ENCODE data around the gene MGAT3.

The MGAT3 gene

DNA sequence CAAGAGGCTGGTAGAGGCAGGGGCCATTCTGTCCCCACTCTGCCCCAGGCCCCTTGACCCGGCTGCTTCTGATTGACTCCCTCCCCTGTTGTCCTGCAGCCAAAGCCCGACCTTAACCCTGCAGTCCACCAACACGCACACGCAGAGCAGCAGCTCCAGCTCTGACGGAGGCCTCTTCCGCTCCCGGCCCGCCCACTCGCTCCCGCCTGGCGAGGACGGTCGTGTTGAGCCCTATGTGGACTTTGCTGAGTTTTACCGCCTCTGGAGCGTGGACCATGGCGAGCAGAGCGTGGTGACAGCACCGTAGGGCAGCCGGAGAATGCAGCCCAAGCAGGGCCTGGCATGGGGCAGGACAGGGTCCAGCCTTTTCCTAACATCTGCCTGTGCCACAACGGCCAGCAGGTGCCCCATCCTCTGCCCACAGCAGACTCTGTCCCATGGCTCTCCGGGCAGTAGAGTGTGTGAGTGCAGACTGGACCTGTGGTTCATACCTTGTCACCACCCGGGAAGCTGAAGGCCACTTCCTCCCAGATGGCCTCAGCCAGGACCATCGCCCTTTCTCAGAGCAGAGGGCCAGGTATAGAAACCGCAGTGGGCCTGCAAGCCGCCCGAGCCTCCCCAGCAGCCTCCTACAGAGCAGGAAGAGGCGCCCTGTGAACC is 26.8 kb upstream of the MGAT3 start:
- DNase-seq, result no peak

DNA sequence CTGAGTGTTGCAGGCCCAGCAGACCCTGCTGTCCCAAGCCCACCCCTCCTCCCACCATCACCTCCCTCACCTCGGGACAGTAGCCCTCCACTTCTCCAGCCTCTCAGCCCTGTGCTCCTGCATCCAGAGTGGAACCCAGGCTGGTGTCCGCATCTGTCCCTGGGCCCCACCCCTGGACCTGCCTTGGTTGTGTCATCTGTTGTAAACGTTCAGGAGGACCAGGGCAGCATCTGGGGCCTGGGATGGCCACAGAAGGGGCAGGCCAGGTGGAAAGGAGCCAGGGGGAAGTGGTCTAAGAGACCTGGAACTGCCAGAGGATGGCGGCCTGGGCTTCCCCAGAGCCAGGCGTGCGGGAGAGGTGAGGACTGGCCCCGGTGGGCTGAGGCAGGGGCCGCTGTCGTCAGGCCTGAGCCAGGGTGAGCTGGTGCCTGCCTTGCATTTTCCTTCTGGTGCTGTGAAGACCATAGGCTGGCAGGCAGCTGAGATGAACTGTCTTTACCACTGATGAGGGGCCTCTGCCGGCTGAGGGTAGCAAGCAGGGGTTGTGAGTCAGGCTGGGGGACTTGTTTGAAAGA is 26.1 kb upstream of the MGAT3 start:
- DNase-seq, result no peak

DNA sequence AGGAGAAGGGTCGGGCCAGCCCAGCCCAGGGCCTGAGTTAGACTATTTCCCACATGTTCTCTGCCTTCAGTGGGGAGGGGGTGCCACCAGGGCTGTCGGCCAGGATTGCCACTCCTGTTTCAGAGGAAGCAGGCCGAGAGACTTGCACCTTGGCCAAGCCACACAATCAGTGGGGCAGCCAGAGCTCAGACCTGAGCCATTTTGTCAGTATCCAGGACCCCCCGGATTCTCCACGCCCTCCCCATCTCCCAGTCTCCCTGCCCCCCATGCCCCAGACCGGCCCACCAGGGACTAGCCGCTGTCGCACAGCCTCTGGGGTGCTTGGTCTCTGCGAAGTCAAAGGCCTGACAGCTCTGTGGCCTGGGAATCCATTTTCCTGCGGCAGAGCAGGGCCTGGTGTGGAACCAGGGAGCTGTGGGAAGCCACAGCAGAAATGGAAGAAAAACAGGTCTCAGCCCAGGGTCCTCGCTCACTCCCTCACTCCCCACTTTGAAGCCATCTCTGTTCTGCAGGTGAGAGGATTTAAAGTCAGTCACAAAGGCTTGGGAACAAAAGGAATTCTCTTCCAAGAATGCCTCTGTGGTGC is 25.5 kb upstream of the MGAT3 start:
- no peak for DNase-seq

DNA sequence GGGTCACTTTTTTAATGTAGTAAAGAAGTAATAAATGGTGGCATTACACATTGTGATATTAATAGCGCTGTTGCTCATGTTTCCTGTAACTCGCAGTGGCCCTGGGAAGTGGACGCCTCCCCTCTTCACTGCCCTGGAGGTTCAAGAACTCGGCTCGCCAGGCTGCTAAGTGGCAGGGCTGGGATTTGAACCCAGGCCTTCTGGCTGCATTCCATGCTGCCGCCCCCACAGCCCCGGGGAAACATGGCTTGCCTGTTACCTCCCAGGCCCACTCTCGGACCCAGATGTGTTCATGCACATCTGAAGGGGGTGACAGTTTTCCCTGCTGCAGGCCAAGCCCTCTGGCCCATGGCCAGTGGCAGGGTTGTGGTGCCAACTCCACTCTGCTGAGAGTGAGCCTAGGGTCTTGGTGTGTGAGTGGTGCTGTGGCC is 25.0 kb upstream of the MGAT3 start:
- no peak for DNase-seq

DNA sequence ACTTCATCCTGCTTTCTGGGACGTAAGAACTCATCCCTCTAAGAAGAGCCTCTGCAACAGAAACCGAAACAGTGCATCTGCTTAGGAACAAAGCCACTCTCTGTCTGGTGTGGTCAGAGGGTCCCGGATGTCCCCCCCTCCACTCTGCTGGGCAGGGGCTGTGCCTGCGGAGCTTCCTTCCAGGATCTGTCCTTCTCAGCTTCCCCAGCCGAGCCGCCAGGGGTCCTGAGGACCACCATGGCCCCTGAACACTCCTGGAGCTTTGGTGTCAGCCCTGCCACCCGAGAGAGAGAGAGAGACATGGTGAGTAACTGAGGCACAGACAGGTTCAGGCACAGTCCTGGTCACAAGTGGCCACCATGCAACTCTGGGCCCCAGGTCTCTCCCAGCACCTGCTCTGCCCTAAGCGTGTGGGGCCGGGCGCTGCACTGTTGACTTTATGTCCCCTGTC is 24.4 kb upstream of the MGAT3 start:
- no peak for DNase-seq

DNA sequence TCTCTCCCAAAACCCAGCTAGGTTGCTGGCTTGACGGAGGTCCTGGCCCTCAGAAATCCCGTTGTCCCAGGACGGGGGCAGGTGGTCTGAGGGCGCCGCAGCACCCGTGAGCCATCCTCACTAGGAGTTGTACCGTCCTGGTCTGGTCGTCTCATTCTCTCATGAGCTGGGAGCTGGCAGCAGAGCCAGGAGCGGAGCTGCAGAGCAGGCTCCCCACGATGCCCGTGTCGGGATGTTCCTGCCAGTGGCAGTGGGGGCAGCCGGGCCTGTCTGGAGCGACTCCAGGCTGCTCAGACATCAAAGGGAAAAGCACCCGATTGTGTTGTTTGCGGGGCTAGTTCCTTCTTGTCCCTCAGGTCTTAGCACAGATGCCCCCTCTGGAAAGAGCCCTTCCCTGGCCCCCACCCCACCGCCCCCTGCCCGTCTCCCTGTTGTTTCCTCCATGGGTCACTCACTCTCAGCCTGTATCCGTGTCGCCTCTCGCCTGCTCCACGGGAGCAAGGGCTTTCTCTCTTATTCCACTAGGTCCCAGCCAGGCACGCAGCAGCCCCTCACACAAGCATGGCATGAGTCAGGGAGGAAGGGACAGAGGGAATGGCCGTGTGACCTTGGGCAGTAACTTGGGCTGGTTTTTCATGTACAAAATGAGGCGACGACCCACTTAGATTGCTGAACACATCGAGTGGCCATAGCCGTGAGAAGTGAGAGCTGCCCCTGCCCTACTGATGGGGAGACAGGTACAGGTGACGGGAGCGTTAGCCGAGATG is 23.2 kb upstream of the MGAT3 start:
- DNase-seq, result no peak

DNA sequence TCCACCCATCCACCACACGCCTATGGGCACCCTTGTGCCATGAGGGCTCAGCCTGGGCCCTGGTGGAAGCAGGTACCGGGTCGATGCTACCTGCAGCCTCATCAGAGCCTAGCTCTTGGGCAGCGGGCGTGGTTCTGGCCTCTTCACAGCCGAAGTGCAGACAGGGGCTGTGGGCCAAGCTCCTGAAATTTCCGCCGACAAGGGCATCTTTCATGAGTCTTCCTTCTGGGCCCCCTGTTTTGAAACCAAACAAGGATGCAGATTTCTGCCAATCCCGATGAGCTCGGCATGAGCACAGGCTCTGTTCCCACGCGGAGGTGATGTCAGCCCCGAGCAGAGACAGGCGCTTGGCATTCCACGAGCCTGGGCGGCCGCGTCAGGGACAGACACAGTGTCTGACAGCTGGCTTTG is 22.6 kb upstream of the MGAT3 start:
- no peak for DNase-seq

DNA sequence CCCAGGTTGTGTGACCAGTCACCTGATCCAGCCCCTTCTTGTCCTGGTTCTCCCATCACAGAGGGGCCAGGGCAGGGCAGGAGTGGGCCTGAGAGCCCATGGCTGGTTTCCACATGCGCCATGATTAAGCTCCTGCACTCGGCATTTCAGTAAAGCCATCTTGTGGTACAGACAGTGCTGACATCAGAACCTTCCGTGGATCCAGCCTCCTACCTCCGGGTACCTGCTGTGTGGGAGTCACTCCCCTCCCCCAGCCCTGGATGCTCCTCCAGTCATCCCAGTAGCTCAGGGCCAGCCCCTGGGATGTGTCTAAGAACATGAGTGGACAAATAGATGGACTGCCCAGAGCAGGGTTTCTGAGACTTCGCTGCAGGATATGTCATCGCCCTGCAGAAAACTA is 22.1 kb upstream of the MGAT3 start:
- DNase-seq, result no peak

DNA sequence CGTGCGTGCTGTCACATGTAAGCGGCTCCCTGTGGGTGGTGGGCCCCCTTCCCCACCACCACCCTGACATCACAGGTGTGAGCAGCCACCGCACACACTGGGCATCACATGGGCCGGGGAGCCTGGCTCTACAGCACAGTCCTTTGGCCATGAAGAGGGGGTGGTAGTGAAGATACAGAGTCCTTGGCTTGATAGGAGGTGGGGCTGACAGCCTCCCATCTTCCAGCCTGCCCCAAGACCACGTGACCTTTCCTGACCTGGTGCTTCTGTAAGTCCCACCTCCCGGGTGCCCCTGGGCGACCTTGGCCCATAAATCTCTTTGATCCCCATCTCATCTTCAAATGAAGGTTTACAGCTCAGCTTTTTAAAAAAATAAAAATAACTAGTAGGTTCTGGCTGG is 21.2 kb upstream of the MGAT3 start:
- no peak for DNase-seq

DNA sequence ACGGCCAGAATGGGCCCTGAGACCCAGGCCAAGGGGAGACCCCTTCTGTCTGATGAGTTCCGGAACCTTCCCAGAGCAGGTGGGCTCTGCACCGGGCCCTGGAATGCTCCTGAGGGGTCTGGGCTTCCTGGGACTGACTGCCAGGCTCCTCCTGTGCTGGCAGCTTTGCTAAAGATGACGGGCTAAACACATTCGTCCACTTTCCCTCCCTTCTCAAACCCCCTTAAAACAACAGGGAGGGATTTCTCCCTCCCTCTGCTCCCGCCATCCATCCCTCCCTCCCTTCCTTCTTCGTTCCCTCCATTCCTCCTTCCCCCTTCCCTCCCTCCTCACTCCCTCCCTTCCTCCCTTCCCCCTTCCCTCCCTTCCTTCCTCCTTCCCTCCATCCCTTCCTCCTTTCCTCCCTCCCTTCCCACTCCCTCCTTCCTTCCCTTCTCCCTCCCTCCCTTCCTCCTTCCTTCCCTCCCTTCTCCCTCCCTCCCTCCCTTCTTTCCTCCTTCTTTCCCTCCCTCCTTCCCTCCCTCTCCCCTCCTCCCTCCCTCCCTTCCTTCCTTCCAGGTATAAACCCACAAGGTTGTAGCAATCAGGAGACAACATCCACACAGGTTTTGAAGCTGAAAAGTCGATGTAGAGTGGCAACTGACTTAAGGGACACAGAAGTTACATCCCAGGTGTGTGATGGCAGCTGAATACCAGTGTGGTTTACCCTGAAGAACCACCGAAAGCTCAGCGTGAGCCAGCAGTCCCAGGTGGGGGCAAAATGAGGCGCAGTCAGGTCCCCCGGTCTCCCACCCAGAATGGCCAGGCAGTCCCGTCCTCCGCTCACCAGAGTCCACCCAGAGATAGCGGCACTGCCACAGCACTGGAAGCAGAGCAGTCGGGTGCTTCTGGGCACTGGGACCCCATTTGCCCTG is 18.8 kb upstream of the MGAT3 start:
- DNase-seq, result no peak

DNA sequence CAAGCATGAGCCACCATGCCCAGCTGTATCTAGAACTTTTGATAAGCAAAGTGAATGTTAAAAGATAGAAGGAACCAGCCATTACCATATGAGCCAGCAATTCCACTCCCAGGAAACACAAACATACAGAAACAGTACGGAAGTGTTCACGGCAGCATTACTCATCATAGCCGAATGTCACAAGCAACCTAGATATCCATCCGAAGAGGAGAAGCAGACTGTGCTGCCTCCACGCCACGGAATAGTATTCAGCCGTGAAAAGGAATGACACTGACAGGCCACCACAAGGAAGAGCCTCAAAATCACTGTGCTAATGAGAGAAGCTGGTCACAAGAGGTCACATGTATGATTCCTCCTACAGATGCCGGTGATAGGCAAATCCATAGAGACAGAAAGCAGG is 17.6 kb upstream of the MGAT3 start:
- no peak for DNase-seq

DNA sequence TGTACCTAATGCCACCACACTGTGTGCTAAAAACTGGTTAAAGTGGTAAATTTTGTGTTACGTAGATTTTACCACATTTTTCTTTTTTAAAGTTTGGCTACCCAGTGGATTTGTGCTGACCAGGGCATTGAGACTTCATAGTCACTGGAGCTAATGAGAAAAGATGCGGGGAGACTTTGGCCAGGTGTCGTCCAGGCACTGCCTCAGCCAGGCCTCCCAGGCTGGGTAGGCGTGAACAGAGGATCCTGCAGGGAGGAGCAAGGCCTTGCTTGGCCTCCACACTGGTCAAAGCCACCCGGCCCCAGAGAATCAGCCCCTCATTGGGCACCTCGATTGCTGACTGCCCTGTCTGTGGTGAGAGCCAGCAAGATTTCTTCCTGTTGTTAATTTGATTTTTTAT is 13.4 kb upstream of the MGAT3 start:
- DNase-seq, result no peak

DNA sequence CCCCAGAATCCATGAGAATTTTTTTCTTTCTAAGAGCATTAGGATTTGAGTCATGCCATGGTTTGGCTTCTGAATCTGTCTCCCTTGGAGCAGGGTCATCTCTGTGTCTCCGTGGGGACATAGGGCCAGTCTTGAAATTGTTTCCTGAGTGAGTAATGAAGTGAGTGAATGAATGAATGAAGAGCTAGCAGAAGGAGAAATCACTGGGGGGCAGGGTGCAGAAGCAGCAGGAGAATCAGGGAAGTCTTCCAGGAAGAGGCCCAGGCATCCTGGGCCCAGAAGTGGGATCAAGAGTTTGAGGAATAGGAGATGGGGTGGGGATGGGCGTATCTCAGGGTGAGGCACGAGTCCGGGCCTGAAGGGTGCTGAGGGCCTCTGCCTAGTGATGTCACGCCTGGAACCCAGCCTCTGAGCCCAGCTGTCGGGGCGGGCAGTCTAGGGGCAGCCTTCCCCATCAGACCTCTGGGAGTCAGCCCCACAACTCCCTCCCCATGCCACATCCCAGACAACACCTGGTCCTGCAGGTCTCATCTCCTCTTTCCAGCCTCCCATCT is 12.5 kb upstream of the MGAT3 start:
- DNase-seq, result no peak

DNA sequence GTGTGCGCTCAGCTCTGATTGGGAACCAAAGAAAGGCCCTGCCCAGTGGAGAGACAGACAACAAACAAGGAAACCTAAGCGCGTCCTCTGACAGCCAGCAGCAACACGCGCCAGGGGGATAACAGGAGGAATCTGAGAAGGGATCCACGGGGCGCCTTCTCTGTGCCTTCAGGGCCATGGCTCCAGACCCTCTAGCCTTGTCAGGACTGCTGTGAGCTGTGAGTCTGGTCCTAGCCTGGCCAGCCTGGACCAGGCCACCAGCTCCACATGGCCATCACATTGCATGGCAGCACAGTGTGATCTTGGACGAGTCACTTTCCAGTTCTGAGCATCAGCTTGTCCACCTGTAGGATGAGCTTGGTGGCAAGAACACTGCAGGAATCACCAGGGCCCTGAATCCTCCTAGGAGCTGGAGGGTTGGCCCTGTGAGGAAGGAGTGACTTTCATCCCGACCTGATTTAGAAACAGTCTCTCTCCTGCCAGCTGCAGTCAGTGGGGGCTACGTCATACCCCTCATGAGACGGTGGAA is 11.8 kb upstream of the MGAT3 start:
- DNase-seq, result no peak

DNA sequence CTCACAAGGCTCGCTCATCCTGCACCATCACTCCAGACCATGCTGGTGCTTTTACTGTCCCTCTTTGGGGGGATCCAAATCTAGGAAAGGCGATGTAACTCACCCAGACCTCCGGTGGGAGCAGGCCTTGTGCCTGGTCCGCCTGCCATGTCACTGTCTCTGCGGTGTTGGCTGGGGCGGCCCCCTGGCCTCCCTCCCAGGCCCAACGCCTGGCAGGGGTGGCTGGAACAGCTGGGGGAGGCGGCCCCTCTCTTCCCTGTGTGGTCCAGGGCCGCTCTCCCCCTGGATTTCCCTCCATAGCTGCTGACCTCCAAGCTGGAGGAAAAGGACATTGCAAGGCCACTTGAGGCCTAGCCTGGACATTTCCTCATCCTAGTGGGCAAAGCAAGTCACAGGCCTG is 11.1 kb upstream of the MGAT3 start:
- DNase-seq, result no peak

DNA sequence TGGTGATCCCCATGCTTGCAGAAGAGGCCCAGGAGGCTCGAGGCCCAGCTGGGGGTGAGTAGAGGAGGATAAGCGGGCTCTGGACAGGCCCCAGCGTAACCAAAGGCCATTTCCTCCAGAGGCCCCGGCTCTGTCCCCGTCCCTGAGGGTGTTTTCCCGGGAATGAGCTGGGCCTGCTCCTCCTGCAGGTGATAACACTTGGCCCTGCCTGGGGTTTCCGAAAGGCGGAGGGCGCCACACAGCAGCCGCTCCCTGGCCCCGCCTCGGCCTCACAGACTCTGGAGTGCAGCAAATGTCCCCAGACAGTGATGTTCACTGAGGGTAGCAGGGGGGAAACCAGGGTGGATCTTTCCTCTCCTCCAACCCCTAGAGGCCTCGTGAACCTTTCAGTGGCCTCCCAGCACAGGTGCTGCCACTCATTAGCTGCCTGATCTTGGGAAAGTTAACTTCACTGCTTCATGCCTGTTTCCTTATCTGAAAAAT is 10.5 kb upstream of the MGAT3 start:
- DNase-seq, result no peak

DNA sequence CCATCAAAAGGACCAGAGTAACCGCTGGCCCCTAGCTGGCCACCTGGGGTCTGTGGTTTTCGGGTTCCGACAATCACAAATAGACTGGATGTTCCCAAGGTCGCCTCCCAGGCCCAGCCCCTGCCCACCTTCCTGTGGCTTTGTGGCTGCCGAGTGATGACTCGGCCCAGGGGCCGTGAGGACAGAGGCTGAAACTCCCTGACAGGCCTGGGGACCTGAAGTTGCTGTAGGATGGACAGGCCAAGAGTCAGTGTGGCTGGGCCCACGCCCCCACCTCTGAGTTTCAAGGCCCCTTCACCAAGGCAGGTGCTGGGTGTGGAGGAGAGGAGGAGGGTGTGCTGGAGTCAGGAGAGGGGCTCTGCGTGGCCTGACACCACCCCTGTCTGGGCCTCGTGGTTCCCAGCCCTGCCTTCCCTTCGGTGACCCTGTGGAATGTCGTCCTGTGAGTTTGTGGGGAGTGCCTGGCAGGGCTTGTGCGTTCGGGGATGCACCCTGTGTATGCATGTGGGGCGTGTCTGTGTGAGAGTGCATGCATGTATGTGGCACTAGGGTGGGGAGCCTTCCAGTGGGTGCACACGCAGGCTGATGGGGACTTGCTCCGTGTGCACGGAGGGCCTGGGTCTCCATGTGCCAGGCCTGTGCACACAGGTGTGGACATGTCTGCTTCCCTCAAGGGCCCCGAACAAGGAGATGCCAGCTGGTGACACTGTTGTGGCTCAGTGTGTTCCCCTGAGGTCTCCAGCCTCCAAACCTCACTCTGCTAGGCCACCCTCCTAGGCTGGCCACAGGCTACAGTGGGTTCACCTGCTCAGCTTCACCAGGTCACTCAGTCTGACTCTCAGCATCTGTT is 8.4 kb upstream of the MGAT3 start:
- no peak for DNase-seq

DNA sequence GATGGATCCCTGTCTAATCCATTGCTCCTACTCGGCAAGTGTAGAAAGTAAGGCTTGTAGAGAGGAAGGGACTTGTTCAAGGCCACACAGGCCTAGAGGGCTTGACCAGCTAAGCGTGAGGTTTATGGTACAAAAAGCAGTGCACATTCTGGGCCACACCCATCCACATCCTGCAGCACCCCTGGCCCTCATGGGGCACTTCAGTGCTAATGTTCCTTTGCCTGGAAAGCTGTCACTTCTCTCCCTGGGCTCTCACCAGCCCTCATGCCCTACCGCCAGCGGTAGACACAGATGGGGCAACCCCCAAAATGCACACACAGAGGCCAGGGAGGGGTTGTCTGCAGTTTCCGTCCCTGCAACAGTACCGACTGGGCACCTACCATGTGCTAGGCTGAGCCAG is 7.1 kb upstream of the MGAT3 start:
- DNase-seq, result no peak

DNA sequence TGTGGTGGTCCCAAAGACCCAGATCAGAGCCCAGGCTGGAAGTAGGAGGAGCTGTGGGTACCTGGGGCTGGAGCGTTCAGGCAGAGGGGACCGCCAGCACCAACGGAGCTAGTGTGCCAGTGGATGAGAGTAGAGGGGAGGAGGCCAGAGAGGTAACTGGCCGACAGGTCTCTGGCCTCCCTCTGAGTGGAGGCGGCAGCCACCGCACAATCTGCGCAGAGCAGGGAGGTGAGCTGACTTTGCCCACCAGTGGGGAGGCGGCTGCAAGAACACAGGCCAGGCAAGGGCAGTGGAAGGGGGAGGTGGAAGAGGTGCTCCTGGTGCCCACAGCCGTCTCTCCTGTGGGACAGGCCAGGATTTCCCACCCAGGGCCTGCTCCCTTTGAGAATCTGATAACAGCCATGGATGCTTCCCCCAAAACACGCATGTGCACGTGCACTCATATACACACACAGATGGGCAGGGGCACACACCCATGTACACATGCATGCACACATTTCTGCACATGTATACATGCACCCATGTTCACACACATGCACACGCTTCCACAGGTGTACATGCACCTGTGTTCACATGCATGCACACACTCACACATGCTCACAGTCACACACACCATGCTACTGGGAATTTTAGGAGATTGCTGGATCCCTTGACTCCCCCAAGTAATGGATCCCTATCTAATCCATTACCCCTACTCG is 6.4 kb upstream of the MGAT3 start:
- no peak for DNase-seq

DNA sequence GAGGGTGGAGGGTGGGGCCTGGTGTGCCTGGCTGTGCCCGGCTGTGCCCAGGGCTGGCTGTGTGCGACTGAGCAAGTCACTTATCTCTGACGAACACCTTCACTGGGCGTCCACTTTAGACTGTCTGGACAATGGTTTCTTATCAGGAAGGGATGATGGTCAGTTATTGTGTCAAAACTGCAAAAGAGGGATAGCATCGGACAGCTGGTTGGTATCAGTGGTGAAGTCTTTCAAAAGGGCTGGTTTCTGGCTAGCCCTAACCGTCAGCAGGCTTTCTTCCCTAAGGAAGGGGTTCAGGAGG is 4.1 kb upstream of the MGAT3 start:
- no peak for DNase-seq
